Left hindlimb (tissue), 1 donor: Measurements from ENCODE around the gene APOBEC3F.
"Not testable (repeated sequence)": the region's sequence is repeated elsewhere in the genome, so short reads cannot be mapped to it uniquely, and the experiment has no call there.

Experiments
- DNase-seq: peaks from one replicate; pipeline ENCODE4 v3.0.0-alpha.2; 2018

APOBEC3F gene

DNA sequence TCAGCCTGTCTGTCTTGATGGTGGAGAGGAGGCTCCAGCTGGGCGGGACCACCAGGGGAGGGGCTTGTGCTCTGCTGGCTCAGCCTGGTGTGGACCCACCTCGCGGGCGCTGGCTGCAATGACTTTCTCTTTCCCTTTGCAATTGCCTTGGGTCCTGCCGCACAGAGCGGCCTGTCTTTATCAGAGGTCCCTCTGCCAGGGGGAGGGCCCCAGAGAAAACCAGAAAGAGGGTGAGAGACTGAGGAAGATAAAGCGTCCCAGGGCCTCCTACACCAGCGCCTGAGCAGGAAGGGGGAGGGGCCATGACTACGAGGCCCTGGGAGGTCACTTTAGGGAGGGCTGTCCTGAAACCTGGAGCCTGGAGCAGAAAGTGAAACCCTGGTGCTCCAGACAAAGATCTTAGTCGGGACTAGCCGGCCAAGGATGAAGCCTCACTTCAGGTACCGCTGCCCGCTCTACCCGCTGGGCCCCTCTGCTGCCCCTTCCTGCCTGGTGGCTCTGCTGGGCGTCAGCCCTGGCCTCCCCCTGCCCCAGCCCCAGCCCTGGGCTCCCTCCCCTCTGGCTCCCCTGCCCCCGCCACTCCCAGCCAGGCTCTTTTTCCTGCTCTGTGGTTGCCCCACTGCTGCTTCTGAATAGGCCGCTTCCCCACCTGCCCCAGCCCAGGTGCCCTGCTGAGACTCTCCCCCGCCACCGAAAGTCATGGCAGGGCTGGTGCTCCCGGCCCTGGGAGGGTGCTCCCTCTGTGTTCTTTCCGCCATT, at the start of gene APOBEC3F:
Gene APOBEC3F, plus strand, starts transcription at position 327 of the 759 bp plus-strand sequence. Its CDS starts 97 bp downstream, at position 424.
- peak; percentile 47 for DNase-seq

DNA sequence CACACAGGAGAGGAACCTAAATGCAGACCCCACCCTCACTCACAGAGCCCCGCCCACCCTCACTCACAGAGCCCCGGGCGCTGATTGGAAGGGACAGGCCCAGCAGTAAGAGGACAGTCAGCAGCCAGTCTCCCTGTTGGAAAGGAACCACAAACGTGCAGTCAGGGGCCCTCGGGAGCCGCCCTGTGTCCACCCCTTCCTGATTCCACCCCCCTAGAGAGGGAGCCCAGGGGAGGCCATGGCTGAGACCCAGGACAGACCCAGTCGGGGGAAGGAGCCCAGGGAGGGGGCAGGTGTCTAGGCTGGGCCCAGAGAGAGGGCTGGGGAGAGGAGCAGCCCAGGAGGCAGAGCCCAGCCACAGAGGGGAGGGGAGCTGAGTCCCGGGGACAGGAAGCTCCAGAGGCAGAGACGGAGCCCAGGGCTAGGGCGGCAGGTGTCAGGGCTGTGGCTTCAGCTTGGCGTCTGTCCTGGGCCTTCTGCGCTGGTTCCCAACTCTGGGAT, 47.7 kb upstream of the APOBEC3F start:
- DNase-seq, result not testable (repeated sequence)

DNA sequence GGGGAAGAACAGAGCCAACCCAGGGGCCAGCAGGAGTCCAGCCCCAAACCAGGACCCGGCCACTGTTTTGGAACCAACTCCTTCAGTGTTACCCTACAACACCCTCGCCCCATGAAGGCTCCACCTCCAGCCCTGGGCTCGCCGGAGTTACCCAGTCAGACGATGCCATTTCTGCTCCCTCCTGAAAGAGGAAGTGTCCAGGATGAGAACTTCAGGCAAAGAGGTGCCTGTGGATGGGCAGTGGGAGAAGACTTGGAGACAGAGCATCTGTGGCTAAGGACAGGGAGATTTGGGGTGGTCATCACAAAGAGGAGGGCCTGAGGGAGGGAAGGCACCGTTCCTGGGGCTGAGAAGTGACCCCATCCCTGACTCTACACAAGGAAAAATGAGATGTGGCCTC, 44.6 kb upstream of the APOBEC3F start:
- no peak for DNase-seq

DNA sequence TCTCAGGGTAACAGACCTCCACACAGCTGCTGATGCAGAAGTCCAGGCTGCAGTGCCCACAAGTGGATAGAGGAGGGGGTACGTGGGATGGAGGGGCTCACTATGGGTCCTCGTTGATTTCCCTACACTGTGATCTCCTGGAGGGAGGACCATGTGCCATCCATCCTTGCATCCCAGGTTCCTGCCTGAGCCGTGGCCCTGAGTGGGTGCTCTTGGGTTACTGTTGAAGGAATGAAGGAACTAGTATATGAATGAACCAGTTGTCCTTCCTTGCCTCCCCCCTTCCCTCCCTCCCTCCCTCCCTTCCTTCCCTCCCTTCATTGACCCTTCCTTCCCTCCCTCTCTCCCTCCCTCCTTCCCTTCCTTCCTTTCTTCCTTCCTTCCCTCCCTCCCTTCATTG, 43.1 kb upstream of the APOBEC3F start:
- no peak for DNase-seq

DNA sequence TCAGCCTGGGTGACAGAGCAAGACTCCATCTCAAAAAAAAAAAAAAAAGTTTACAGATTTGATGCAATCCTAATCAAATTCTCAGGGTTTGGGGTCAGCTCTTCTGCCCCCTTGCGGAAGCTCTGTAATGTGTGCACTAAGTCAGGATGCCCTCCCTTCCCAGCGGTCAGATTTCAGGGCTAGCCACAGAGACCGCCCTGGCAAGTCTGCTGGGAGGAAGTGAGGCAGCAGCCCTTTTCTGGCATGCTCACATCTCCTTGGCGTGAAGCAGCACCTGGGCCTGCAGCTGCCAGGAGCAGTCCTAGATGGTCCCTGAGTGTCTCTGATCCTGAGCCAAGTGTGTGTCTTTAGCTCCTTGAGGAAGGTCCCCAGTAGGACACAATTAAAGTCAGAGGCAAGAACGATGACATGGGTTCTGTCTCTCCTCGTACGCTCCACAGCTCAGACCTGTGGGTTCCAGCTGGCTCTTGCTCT, 37.5 kb upstream of the APOBEC3F start:
- peak; percentile 77 for DNase-seq

DNA sequence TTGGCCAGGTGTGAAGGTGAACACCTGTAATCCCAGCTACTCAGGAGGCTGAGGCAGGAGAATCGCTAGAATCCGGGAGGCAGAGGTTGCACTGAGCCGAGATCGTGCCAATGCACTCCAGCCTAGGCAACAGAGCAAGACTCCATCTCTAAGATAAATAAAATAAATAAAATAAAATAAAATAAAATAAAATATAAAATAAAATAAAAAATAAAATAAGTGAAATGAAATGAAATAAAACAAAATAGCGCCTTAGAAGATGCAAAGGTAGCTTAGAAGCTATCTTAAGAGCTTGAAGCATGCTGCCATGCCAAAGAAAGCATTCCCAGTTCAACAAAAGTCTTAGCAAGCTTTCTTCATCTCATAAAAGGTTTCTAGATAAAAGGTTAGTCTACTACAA, 33.5 kb upstream of the APOBEC3F start:
- no peak for DNase-seq

DNA sequence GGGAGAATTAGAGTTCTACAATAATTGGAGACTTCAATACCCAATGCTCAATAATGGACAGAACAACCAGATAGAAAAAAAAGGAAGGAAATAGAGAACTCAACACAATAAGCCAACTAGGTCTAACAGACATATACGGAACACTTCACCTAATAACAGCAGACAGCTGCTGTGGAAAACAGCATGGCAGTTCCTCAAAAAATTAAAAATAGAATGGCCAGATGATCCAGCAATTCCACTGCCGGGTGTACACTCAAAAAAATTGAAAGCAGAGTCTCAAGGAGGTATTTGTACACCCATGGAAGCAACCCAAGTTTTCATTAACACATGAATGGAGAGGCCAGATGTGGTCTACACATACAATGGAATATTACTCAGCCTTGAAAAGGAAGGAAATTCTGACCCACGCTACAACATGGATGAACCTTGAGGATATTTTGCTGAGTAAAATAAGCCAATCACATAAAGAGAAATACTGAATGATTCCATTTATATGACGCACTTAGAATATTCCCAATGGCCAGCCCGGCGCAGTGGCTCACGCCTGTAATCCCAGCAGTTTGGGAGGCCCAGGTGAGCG, 32.3 kb upstream of the APOBEC3F start:
- not testable (repeated sequence) for DNase-seq

DNA sequence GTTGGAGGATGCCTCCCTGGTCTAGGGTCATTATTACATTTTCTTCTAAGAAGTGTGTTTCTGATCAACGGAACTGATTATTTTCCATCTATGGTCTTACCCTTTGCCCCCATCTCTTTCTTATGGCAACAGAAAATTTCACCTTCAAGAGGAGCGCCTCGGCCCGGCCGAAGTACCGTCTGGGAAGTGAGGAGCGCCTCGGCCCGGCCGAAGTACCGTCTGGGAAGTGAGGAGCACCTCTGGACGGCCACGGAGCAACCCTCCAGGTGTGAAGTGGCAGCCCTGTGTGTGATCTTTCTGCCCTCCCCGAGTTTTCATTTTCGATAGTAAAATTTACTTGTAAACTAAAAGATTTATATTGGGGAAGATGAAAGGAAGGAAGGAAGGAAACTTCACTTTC, 29.7 kb upstream of the APOBEC3F start:
- DNase-seq, result no peak

DNA sequence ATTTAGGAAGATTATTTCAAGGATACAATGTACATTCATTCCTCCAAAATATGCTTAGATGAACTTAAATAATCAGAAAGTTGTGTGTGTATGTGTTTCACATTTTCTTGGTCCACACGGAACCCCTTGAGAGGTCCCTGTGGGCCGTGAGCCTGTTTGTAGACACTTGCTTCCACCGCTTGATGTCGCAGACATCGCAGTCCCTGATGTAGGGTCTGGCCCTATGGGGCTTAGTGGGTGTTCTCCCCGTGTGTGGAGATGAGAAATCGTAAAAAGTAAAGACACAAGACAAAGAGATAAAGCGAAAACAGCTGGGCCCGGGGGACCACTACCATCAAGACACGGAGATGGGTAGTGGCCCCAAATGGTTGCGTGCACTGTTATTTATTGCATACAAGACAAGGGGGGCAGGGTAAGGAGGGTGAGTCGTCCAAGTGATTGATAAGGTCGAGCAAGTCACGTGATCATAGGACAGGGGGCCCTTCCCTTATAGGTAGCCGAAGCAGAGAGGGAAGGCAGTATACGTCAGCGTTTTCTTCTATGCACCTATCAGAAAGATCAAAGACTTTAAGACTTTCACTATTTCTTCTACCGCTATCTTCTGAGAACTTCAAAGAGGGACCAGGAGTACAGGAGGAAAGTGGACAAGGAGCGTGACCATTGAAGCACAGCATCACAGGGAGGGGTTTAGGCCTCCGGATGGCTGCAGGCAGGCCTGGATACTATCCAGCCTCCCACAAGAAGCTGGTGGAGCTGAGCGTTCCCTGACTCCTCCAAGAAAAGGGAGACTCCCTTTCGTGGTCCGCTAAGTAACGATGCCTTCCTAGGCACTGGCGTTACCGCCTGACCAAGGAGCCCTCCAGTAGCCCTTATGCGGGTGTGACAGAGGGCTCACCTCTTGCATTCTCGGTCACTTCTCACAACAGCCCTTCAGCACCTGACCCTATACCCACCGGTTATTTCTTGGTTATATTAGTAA, 27.8 kb upstream of the APOBEC3F start:
- no peak for DNase-seq

- DNase-seq, result not testable (repeated sequence)
Measured at GRCh38 chr22:39013561-39013941, 27.1 kb upstream of the APOBEC3F start.

- peak; percentile 65 for DNase-seq
Measured at GRCh38 chr22:39013942-39014722, 26.5 kb upstream of the APOBEC3F start, which contains the start of gene APOBEC3C. TSS of gene APOBEC3C (plus strand) at chr22:39014257. CDS start at chr22:39014363, 106 bp downstream.

DNA sequence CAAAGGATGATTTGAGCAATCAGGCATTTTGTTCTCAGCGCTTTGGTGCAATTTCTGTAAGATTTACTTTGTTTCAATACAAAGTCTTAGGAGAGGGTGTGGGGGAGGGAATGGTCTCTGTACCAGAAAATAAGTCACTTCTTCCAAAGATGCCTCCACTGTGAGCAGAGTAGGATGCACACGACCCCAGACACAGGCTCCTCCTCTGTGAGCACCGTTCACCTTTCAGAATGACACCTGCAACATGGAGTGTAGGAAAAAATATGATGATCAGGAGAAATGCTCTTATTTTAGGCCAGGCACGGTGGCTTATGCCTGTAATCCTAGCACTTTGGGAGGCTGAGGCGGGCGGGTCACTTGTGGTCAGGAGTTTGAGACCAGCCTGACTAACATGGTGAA, 25.9 kb upstream of the APOBEC3F start:
- not testable (repeated sequence) for DNase-seq

DNA sequence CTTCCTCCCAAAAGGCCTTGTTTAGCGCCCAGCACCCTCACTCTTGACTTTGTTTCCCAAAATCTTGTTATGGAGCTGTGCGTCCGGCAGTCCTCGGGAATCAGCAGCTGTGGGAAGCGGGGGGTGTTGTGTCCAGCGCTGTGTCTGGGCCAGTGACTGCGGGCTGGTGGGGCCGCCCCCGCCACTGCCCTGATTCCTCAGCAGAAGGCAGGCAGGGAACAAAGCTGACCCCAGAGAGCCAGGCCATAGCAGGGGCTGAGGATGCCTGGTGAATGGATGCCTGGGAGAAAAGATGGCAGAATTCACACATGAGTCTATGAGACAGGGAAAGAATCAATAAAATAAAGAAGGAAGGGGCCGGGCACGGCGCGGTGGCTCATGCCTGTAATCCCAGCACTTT, 24.1 kb upstream of the APOBEC3F start:
- DNase-seq, result no peak

DNA sequence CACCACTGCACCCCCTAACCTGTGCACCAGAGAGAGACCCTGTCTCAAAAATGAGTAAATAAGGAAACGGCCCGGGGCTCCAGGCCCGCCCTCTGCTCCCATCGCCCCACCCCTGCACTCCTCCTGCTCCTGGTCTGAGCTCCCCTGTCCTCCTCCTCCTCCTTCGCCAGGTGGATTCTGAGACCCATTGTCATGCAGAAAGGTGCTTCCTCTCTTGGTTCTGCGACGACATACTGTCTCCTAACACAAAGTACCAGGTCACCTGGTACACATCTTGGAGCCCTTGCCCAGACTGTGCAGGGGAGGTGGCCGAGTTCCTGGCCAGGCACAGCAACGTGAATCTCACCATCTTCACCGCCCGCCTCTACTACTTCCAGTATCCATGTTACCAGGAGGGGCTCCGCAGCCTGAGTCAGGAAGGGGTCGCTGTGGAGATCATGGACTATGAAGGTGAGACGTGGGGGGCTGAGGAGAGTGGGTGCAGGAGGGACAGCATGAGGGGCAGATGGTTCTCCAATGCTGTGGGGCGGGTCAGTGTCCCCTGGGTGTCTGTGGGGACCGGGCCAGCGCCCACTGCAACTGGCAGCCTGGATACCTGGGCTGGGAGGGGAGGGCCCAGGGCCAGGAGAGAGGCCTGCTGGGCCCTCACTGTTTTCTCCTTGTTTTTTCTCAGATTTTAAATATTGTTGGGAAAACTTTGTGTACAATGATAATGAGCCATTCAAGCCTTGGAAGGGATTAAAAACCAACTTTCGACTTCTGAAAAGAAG, 22.9 kb upstream of the APOBEC3F start:
- no peak for DNase-seq

GRCh38 chr22:39020021-39020651, 20.5 kb upstream of the APOBEC3F start:
- DNase-seq, result not testable (repeated sequence)

GRCh38 chr22:39021552-39022250, 19.0 kb upstream of the APOBEC3F start:
- no peak for DNase-seq

DNA sequence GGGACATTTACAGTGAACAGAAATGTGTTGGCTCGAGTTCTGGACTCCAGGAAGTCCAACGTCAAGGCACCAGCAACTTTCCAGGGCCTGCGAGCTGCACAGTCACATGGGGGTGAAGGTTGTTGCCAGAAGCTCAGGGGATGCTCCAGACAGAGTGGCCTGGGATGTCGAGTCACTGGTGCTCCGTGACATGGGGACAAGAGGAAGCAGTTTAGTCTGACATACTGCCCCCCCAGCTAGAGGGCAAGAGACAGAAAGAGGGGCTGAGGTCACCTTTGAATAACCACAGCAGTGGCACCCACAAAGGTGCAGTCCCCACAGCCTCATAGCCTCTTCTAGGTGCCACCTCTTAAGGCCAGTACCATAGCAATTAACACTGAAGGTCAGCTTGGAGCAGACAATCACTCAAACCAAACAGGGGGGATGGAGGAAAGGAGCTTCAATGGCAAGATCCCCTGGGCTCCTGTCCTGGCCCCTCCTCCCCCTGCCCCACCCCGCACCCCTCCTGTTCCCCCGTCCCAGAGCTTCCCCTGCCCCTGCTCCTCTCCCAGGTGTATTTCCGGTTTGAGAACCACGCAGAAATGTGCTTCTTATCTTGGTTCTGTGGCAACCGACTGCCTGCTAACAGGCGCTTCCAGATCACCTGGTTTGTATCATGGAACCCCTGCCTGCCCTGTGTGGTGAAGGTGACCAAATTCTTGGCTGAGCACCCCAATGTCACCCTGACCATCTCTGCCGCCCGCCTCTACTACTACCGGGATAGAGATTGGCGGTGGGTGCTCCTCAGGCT, 15.9 kb upstream of the APOBEC3F start:
- DNase-seq, result no peak

- DNase-seq, result no peak
Measured at GRCh38 chr22:39026509-39027150, 14.0 kb upstream of the APOBEC3F start.

DNA sequence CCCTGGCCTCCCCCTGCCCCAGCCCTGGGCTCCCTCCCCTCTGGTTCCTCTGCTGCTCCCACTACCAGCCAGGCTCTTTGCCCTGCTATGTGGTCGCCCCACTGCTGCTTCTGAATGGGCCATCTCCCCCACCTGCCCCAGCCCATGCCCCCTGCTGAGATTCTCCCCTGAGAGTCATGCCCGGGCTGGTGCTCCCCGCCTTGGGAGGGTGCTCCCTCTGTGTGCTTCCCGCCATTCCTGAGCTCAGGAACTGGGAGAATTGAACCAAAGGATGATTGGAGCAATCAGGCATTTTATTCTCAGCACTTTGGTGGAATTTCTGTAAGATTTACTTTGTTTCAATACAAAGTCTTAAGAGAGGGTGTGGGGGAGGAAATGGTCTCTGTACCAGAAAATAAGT, 12.9 kb upstream of the APOBEC3F start:
- DNase-seq, result no peak
